ENCODE results near the gene MAP6. TPM values are rescaled to one million over a fixed set of nuclear protein-coding genes. Genes with fewer than 3 reads are reported as not detected.

The MAP6 gene
- total RNA-seq, 4 donors from 2014 or later, result 7.9 to 22.1 (median 14.4) TPM

GRCh38 chr11:75651218-75651617, 17.6 kb downstream of the MAP6 start:
- Histone ChIP-seq H3K27me3 (no peaks in the 10 kb centered on the region), H3K4me1 (no peaks in the 10 kb centered on the region), H3K9me3 (no peaks in the 10 kb centered on the region), H3K27ac (no peak overlapping the region), H3K36me3 (no peaks in the 10 kb centered on the region), H3K4me3 (no peak overlapping the region)
- TF ChIP-seq POLR2A (IDR thresholded peaks at IDR 0.05) (no peak), CTCF (IDR thresholded peaks at IDR 0.05) (no peak)
- no peak for DNase-seq
- intact Hi-C loops (cut with DNase I; ENCODE audit: low total_unique reads), result no loop called here

DNA sequence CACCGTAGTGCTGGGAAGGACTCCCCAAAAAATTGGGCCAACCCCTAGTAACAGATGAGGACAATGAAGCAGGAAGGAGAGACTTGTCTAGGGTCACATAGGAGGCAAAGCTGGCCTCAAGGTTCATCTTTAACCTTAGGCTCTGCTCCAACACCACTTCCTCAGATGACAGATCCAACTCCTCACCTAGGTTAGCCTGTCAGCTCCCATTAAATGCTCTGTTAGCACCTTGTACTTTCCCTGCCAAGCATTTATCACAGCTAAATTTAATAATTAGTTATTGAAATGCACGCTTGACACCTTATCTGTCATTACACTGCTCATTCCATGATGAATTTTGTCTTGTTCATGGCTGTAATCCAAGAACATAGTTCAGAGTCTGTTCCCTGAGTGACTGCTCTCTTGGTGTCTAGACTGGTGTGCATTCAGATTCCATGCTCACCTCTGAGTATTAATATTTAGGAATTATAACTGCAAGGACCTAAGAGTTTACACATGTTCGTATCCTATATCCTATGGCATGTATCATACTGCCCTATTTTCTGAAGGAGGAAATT, 18.6 kb downstream of the MAP6 start:
- intact Hi-C loops (cut with DNase I; ENCODE audit: low total_unique reads), result no loop called here
- no peak for DNase-seq
- no peaks in the 10 kb centered on the region for H3K9me3 ChIP-seq
- H3K4me3 ChIP-seq, result no peak overlapping the region
- no peaks in the 10 kb centered on the region for H3K27me3 ChIP-seq
- TF ChIP-seq POLR2A (IDR thresholded peaks at IDR 0.05), result no peak
- no peak for TF ChIP-seq CTCF (IDR thresholded peaks at IDR 0.05)
- no peak overlapping the region for H3K27ac ChIP-seq
- H3K4me1 ChIP-seq, result no peaks in the 10 kb centered on the region
- no peaks in the 10 kb centered on the region for H3K36me3 ChIP-seq

DNA sequence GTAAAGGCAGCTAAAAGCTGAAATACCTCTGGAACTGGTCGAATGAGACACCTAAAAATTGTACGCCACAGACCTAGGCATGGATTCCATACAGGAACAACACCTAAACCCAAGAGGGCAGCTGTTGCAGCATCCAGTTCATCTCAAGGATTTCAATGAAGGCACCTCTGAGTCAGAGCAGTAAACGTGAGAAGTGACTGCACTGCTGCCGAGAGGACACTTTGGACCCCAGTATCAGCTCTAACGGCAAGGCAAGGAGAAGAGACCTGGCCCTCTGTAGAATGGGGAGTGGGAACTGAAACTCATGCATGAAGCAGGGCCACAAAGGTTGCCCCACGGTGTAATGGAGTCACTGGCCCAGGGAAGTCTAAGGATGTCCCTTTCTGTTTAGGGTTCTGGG, 23.9 kb downstream of the MAP6 start:
- peaks cover 0 to 4% of the 10 kb centered on the region in 2 donors for H3K4me1 ChIP-seq

GRCh38 chr11:75644370-75644769, 24.5 kb downstream of the MAP6 start:
- no peak overlapping the region for H3K27ac ChIP-seq
- no peak for DNase-seq
- H3K27me3 ChIP-seq, result no peaks in the 10 kb centered on the region
- TF ChIP-seq CTCF (IDR thresholded peaks at IDR 0.05) (no peak), POLR2A (IDR thresholded peaks at IDR 0.05) (no peak)
- no peaks in the 10 kb centered on the region for H3K36me3 ChIP-seq
- H3K4me3 ChIP-seq, result no peak overlapping the region
- no peaks in the 10 kb centered on the region for H3K9me3 ChIP-seq
- H3K4me1 ChIP-seq, result peaks cover 0 to 7% of the 10 kb centered on the region in 2 donors
- intact Hi-C loops (cut with DNase I; ENCODE audit: low total_unique reads), result no loop called here

More for the DNA sequence above, 23.9 kb downstream of the MAP6 start:
- H3K4me3 ChIP-seq, result no peak overlapping the region
- no peaks in the 10 kb centered on the region for H3K9me3 ChIP-seq
- intact Hi-C loops (cut with DNase I; ENCODE audit: low total_unique reads), result no loop called here
- no peaks in the 10 kb centered on the region for H3K36me3 ChIP-seq
- no peak for TF ChIP-seq CTCF (IDR thresholded peaks at IDR 0.05)
- no peak for TF ChIP-seq POLR2A (IDR thresholded peaks at IDR 0.05)
- DNase-seq, result no peak
- no peaks in the 10 kb centered on the region for H3K27me3 ChIP-seq
- no peak overlapping the region for H3K27ac ChIP-seq

DNA sequence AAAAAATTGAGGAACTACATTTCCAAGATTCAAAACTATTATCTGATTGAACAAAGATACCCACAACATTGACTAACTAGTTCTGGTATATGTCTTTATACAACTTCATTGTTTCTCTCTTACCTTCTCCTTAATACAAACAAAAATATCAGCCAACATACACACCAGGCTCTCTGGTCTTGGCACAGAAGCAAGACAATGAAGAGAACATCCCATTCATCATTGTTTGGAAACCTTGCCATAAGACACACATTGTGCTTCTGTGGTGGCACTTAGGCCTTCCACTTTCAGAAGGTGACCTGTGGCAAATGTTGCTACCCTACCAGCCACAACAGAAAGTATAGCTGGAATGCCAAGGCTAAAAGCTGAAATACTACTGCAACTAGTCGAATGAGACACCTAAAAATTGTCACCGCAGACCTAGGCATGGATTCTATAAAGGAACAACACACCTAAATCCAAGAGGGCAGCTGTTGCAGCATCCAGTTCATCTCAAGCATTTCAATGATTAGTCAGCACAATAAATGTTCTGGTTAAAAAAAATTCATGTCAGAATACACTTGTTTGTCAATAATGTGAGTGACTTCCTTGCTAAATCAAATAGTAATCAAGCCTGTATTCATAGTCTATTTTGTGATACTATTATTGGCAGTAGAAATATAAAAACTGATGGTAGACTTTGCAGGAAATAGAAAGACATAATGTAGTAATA, 26.3 kb downstream of the MAP6 start:
- H3K27ac ChIP-seq, result no peak overlapping the region
- H3K9me3 ChIP-seq, result no peaks in the 10 kb centered on the region
- H3K4me3 ChIP-seq, result no peak overlapping the region
- DNase-seq, result no peak
- peaks cover 0 to 7% of the 10 kb centered on the region in 2 donors for H3K4me1 ChIP-seq
- no peaks in the 10 kb centered on the region for H3K36me3 ChIP-seq
- H3K27me3 ChIP-seq, result no peaks in the 10 kb centered on the region
- TF ChIP-seq POLR2A (IDR thresholded peaks at IDR 0.05) (no peak), CTCF (IDR thresholded peaks at IDR 0.05) (no peak)
- intact Hi-C loops (cut with DNase I; ENCODE audit: low total_unique reads), result no loop called here
